ENCODE data around the gene AUTS2. TPM values are rescaled to one million over a fixed set of nuclear protein-coding genes. Genes with fewer than 3 reads are reported as not detected.

Gene AUTS2
- total RNA-seq, 3 donors from 2014 or later: 31.2 to 67.6 (median 36.5) TPM

DNA sequence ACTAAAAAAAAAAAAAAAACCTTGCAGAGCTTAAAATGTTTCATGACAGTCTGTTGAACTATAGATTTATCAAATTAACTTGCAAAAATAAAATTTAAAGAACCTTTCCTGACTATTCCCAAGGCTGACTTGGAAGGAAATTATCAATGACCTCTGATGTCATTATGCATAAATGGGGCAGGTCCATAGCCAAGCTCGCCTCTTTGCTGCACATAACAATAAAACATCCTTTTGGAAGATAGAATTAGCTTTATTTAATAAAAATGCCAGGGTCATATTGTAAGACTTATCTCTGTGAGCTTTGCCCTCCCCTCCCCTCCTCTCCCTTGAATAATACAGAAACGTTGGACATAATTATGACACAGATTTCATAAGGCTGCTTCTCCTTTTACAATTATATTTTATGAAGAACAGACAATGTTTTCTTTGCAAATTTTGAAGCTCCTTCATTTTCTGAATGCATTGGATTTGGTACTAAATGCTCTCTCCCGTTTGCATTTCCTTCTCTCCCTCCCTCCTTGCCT, 444.8 kb downstream of the AUTS2 start:
- H3K4me1 ChIP-seq (ENCODE audit: low read depth): no peaks in the 10 kb centered on the region
- H3K9me3 ChIP-seq: no peaks in the 10 kb centered on the region
- intact Hi-C loops (cut with DNase I, micrococcal nuclease): loop anchor here in 1 of 2 donors (10.0 kb wide), 1 partner anchor 662 kb away; no protein-coding TSS in a partner anchor
- H3K36me3 ChIP-seq (ENCODE audit: low read depth): no peaks in the 10 kb centered on the region
- no peak for ATAC-seq
- TF ChIP-seq, protein P1, sequence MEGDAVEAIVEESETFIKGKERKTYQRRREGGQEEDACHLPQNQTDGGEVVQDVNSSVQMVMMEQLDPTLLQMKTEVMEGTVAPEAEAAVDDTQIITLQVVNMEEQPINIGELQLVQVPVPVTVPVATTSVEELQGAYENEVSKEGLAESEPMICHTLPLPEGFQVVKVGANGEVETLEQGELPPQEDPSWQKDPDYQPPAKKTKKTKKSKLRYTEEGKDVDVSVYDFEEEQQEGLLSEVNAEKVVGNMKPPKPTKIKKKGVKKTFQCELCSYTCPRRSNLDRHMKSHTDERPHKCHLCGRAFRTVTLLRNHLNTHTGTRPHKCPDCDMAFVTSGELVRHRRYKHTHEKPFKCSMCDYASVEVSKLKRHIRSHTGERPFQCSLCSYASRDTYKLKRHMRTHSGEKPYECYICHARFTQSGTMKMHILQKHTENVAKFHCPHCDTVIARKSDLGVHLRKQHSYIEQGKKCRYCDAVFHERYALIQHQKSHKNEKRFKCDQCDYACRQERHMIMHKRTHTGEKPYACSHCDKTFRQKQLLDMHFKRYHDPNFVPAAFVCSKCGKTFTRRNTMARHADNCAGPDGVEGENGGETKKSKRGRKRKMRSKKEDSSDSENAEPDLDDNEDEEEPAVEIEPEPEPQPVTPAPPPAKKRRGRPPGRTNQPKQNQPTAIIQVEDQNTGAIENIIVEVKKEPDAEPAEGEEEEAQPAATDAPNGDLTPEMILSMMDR (IDR thresholded peaks at IDR 0.05): no peak
- H3K4me3 ChIP-seq: no peak overlapping the region
- no peak for DNase-seq

DNA sequence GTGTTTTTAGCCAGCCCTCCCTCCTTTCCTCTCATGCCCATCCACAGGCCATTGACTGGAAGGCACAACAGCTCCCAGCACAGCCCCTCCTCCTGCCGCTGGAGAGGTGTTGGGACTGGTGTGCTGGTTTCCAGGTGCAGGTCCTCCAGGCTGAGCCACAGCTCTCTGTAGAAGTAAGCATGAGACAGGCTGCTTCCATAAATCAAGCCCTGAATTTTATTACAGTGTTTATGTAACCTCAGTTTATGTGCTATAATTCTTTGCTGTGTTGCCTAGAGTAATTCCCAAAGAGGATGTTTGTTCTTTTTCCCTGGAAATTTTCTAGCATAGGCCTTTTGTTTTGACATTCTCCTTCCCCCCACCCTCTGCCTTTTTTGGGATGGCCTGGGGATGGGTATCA, 445.8 kb downstream of the AUTS2 start:
- H3K9me3 ChIP-seq: no peaks in the 10 kb centered on the region
- TF ChIP-seq, protein P1 (IDR thresholded peaks at IDR 0.05): no peak
- H3K4me3 ChIP-seq: no peak overlapping the region
- ATAC-seq (peak; percentile 39), DNase-seq (peak in 1 of 3 donors; percentile 10)
- intact Hi-C loops (cut with DNase I, micrococcal nuclease): loop anchor here in 1 of 2 donors (10.0 kb wide), 1 partner anchor 661 kb away; no protein-coding TSS in a partner anchor
- no peaks in the 10 kb centered on the region for H3K36me3 ChIP-seq (ENCODE audit: low read depth)
- no peaks in the 10 kb centered on the region for H3K4me1 ChIP-seq (ENCODE audit: low read depth)

DNA sequence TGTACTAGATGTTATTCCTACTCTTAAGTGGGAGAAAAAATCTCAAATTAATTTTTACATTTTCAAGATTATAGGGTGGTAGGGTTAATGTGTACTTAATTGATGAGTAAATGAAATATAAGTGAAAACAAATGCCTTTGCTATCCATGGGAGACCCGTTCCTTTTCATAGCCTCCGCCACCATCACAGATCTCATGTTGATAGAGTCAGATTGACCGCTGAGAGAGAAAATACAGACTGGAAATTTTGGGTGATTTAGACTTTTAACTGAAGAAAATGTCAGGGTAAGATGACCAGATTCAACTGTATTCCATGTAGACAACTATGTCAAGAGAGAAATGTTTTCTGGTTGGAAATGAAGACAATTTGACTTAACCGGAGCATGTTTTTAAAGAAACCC, 446.2 kb downstream of the AUTS2 start:
- intact Hi-C loops (cut with DNase I, micrococcal nuclease): loop anchor here in 1 of 2 donors (10.0 kb wide), 1 partner anchor 660 kb away; no protein-coding TSS in a partner anchor
- TF ChIP-seq, protein P1 (IDR thresholded peaks at IDR 0.05): no peak
- H3K9me3 ChIP-seq: no peaks in the 10 kb centered on the region
- H3K4me1 ChIP-seq (ENCODE audit: low read depth): no peaks in the 10 kb centered on the region
- no peak overlapping the region for H3K4me3 ChIP-seq
- no peak for DNase-seq
- no peaks in the 10 kb centered on the region for H3K36me3 ChIP-seq (ENCODE audit: low read depth)
- ATAC-seq: no peak

DNA sequence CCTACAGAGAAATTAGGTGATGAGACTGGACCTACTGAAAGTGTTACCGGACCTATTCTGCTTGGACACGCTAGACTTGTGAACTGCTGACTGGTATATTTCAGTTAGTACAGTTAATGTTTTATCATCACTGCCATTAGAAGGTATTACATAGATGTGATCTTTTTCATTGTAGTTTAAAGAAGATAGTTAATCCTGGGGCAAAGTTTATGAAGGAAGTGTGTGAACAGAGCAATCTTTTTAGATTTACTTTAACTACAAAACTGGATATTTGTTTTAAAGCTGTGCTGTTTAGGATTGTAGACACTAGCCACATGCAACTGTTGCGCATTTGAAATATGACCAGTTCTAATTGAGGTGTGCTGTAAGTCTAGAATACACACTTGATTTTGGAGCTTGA, 446.7 kb downstream of the AUTS2 start:
- no peaks in the 10 kb centered on the region for H3K36me3 ChIP-seq (ENCODE audit: low read depth)
- H3K9me3 ChIP-seq: no peaks in the 10 kb centered on the region
- TF ChIP-seq, protein P1 (IDR thresholded peaks at IDR 0.05): no peak
- H3K4me1 ChIP-seq (ENCODE audit: low read depth): no peaks in the 10 kb centered on the region
- intact Hi-C loops (cut with DNase I, micrococcal nuclease): loop anchor here in 1 of 2 donors (10.0 kb wide), 1 partner anchor 660 kb away; no protein-coding TSS in a partner anchor
- no peak for ATAC-seq
- no peak overlapping the region for H3K4me3 ChIP-seq
- DNase-seq: no peak

DNA sequence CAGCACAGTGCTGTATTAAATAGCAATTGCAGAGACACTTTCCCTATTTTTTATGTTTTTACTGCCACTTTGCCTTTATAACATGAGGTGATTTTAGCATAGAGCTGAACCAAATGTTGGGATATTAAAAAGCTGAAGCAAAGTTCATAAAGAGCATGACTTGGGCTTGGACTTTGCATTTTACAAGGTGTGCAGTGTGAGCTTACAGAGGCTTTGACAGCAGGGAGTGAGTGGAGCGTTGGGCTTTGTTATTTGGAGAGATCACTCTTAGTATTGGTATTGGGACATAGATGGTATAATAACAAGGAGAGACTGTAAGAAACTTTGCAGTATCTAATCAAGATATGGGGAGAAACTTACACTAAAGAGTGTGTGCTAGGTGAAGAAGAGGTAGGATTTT, 449.1 kb downstream of the AUTS2 start:
- no peaks in the 10 kb centered on the region for H3K9me3 ChIP-seq
- H3K4me3 ChIP-seq: no peak overlapping the region
- TF ChIP-seq, protein P1 (IDR thresholded peaks at IDR 0.05): no peak
- intact Hi-C loops (cut with DNase I, micrococcal nuclease): loop anchor here in 1 of 2 donors (10.0 kb wide), 1 partner anchor 657 kb away; no protein-coding TSS in a partner anchor
- no peaks in the 10 kb centered on the region for H3K36me3 ChIP-seq (ENCODE audit: low read depth)
- DNase-seq (no peak), ATAC-seq (no peak)
- H3K4me1 ChIP-seq (ENCODE audit: low read depth): no peaks in the 10 kb centered on the region
